ENCODE results near the gene FAM151A. TPM values are rescaled to one million over a fixed set of nuclear protein-coding genes. Genes with fewer than 3 reads are reported as not detected.

FAM151A gene
- total RNA-seq, 1 donor, result not detected

DNA sequence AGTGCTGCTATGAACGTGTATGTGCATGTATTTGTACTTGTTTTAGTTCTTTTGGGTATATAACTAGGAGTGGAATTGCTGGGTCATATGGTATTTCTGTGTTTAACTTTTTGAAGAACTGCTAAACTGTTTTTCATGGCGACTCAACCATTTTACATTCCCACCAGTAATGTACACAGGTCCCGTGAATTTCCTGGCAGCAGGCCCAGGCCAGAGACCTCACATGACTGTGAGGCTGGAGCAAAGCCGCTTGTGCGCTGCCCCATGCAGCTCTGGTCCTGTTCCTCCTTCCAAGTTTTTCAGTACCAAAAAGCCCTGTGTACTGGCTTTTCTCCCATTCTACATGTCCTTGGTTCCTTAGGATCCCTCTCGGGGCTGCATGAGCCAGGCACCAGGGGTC lies 45.7 kb downstream of the FAM151A start:
- DNase-seq (ENCODE audit: low read depth), result peak; percentile 72
- no peak overlapping the region for H3K4me3 ChIP-seq (ENCODE audit: low read depth, low read length)
- TF ChIP-seq, protein P1, sequence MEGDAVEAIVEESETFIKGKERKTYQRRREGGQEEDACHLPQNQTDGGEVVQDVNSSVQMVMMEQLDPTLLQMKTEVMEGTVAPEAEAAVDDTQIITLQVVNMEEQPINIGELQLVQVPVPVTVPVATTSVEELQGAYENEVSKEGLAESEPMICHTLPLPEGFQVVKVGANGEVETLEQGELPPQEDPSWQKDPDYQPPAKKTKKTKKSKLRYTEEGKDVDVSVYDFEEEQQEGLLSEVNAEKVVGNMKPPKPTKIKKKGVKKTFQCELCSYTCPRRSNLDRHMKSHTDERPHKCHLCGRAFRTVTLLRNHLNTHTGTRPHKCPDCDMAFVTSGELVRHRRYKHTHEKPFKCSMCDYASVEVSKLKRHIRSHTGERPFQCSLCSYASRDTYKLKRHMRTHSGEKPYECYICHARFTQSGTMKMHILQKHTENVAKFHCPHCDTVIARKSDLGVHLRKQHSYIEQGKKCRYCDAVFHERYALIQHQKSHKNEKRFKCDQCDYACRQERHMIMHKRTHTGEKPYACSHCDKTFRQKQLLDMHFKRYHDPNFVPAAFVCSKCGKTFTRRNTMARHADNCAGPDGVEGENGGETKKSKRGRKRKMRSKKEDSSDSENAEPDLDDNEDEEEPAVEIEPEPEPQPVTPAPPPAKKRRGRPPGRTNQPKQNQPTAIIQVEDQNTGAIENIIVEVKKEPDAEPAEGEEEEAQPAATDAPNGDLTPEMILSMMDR (IDR thresholded peaks at IDR 0.05; ENCODE audit: insufficient read depth, low read depth, low read length), result no peak

DNA sequence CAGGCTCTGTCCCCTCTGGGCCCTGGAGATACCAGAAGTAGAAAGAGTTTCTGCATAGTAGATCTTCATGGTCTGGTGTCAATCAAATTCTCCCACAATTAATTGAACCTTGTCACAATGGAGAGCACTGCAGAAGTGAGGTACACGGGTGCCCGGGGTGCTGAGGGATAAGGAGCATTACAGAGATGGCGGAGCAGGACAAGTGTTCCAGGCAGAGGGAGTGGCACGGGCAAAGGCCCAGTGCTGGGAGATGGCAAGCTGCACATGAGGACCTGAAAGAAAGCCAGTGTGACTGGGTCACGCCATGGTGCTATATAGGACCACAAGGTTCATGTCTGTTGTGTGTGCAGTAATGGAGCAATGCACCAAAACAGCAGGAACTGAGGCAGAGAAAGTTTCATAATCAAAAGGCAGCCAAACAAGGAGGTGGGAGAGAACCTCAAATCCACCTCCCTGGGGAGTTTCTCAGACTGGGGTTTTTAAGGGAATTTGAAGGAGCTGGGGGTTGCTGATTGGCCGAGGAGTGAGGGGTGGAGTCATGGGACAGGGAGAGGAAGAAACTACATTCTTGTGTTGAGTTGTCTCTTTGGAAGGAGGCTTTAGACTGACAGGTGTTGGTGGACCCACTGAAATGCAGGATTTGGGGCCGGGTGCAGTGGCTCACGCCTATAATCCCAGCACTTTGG lies 47.6 kb downstream of the FAM151A start:
- no peak overlapping the region for H3K4me3 ChIP-seq (ENCODE audit: low read depth, low read length)
- TF ChIP-seq, protein P1 (IDR thresholded peaks at IDR 0.05; ENCODE audit: insufficient read depth, low read depth, low read length), result no peak
- no peak for DNase-seq (ENCODE audit: low read depth)

DNA sequence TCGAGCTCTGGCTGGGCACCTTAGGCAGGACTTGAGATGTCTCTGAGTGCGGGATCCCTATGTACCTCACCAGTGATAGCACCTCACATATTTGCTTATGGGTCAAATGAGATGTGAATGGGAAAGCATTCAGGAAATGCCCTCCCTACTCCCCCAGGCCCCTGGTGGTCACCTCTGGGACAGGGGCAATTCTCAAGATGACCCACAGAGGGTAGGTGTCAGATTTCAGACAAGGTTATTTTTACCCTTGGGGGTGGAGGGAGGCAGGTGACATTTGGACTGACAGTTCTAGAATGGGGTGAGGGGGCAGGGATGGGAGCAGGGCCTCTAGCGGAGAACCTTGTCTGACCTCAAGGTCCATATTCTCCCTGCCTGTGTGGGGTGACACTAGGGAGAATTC lies 48.2 kb downstream of the FAM151A start:
- H3K4me3 ChIP-seq (ENCODE audit: low read depth, low read length), result no peak overlapping the region
- TF ChIP-seq, protein P1 (IDR thresholded peaks at IDR 0.05; ENCODE audit: insufficient read depth, low read depth, low read length), result no peak
- DNase-seq (ENCODE audit: low read depth), result no peak

DNA sequence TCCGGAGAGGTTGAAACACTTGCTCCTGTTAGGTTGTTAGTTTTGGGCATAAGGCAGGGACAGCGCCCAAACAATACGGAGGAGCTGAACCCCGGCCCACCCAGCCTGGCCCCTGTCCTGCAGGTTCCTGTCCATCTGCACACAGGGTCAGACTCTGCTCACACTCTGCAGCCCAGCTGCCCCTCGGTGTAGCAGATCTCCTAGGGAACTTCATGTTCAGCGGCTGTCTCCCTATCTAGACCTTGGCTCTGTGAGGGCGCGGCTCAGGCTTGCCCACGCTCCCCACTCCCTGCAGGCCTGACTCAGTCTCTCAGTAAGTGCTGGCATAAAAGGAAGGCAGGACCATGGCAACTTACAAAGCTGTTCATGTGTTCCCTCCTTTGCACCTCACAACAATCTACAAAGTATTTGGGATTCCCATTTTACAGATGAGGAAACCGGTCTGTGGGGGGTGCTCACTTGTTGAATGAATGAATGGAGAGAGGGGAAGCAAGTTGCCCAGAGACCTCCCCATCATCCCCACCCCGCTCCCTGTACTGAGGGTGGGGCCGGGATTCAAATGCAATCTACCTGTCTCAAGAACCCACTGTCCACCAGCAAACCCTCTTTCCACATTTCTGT lies 49.1 kb downstream of the FAM151A start:
- TF ChIP-seq, protein P1 (IDR thresholded peaks at IDR 0.05; ENCODE audit: insufficient read depth, low read depth, low read length), result no peak
- no peak overlapping the region for H3K4me3 ChIP-seq (ENCODE audit: low read depth, low read length)
- no peak for DNase-seq (ENCODE audit: low read depth)

DNA sequence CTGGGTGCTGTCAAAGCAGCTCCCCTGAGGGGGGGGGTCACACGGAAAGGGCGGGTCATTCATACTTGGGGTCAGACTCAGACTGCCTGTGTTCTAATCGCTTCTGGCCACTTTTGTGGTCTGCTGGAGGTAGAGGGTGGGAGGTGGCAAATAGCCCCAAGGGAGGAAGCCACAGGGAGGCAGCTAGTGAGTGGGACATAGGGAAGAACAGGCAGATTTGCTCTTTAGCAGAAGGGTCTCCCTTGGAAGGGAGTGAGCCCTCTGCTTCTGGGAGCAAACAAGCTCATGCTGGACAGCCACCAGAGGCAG lies 50.8 kb downstream of the FAM151A start:
- DNase-seq (ENCODE audit: low read depth), result no peak
- no peak overlapping the region for H3K4me3 ChIP-seq (ENCODE audit: low read depth, low read length)
- TF ChIP-seq, protein P1 (IDR thresholded peaks at IDR 0.05; ENCODE audit: insufficient read depth, low read depth, low read length), result no peak

DNA sequence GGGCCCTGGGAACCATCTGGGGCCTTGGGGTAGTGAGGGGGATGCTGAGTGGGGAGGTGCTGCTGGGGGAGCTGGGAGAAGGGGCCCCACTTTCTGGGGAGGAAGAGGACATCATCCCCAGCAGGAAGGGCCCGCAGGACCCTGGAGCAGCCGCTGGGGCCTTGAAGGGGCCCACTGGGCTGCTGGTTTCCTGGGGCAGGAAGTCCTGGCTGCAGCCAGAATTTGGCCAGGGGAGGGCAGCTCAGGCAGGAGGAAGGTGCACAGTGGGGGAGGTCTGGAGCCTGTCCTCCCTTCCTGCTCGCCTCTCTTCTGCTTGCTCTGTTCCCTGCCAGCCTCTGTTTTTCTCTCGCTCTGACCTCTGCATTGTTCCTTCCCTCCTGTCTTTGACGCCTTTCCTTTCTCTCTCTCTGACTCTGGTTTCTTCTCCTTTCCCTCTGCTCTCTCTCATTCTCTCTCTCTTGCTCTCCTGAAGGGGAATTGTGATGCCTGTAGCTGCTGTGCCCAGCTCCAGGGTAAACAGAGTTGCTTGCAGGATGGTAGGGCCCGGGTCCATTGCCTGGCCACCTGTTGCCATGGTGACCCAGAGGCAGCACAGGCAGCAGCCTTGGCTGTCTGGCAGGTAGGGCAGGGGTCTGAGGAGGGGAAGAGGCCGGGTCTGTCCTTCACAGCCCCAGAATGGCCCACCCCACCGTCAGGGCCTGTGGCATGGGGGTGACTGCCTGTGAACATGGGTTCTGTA lies 51.4 kb downstream of the FAM151A start:
- DNase-seq (ENCODE audit: low read depth), result no peak
- TF ChIP-seq, protein P1 (IDR thresholded peaks at IDR 0.05; ENCODE audit: insufficient read depth, low read depth, low read length), result no peak
- H3K4me3 ChIP-seq (ENCODE audit: low read depth, low read length), result no peak overlapping the region
